HG02588 (cell line): ENCODE results near the gene SESN2.

Experiments used
- ATAC-seq: cut with Tn5 transposase; IDR thresholded peaks from one replicate; pipeline ENCODE4 v1.9.1; 2021; ENCODE audit warnings: mild to moderate bottlenecking, moderate library complexity; ENCODE audit not compliant: unreplicated experiment

Gene SESN2

DNA sequence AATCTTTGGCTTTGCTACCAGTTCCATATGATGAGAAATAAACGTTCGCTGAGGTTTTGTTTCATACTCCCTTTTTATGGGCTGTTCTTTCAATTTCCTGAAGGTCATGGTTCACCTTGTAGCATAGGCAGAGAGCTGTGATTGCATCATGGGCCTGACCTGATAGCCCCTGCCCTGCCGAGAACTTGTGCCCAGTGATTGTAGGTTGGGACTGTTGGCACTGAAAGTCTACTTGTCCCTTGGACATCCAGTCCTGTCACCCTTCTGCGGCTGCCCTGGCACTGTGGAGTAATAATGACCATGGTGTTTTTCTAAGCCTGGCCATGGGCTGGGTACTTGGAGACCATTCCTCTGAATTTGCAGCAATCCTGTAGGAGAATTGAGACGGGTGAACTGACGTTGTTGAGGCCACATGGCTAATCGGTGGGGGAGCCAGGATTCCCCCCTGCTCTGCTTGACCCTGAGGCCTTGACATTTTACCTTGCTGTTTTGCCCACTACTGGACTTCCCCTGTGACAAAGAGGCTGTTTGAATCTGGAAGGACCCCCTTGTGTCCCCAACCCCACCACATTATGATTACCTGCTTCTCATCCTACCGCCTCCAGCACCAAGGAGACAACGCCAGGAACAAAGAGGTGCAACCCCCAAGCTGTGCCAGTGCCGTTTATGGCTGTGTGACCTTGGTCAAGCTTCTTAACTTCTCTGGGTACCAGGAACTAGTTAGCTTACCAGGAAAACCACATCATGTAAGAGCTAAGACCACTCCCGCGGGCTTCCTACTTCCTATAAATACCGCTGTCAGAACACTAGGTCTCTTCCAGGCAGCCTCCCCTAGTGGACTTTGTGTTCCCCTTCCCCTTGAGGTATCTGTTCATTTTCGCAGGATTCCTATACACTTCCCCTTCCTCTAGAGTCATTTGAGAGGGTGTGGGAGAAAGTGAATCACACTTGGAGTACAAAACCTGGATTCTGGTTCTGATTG, 23.4 kb downstream of the SESN2 start:
- ATAC-seq = no peak

DNA sequence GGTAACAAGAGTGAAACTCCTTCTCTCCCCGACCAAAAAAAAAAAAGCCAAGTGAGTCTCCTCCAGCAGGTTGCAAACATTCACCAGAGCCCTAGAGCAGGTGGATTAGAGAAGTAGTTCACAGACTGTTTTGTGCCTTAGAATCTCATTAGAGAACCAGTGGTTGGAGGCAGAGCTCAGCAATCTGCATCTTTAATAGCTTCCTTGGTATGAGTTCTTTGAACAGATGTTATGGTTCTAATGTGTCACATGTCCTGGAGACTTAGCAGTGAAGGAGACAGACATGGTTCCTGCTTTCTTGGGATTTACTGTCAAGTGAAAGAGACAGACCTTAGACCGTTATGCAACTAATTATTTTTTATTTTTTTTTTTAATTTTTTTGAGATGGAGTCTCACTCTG, 26.8 kb downstream of the SESN2 start:
- ATAC-seq = no peak

DNA sequence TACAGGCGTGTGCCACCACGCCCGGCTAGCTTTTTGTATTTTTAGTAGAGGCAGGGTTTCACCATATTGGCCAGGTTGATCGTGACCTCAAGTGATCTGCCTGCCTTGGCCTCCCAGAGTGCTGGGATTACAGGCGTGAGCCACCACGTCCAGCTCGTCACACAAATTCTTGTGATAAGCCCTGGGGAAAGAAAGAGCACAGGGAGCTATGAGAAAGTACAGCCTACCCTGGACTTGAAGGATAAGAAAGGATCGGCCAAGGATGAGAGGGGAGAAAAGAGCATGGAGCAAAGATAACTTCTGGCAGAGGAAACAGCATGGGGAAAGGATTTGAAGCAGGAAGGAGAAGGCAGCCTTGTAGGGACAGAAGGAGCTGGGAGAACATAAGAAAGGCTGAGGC, 29.2 kb downstream of the SESN2 start:
- ATAC-seq = no peak

DNA sequence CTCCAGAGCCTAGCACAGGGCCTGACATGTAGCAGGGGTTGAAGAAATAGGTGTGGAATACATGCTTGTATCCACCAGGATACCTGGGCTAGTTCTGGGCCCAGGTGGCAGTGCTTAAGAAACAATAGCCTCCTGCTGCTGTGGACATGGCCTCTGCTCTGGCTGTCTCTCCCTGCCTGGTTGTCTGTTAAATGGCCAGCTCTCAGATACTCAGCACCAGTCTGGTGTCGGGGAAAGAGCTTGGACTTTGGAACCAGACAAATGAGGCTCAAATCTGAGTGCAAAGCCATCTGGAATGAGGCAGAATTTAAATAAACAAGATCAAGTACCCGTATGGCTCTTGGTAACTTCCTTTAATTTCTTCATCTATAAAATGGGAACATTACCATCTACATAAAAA, 31.5 kb downstream of the SESN2 start:
- ATAC-seq = no peak

DNA sequence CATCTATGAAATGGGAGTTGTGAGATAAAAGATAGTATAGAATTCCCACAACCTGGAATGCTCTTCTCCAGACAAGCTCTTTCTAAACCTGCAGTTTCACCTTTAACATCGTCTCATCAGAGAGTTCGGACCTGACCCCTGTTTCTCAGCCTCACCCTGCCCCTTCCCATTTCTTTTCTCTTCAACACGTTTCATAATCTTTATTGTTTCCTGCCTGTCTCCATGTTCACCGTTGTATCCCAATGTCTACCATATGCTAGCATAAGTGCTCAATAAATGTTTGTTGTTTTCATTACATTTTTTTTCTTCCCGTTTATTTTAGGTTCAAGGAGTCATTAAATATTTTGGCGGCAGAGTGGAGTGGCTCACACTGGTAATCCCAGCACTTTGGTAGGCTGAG, 32.4 kb downstream of the SESN2 start:
- no peak for ATAC-seq

DNA sequence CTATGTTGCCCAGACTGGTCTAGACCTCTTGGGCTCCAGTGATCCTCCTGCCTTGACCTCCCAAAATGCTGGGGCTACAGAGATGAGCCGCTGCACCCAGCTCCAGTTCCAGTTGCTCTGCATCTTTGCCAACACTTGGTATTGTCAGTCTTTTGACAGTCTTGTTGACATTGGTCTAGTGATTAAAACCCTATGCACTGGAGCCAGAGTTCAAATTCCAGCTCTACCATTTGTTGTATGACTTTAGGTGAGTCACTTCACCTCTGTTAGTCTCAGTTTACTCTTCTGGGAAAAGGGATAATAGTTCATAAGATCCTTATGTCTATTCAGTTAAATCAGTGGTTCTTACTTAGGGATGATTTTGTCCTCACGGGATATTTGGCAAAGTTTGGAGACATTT, 36.6 kb downstream of the SESN2 start:
- no peak for ATAC-seq

DNA sequence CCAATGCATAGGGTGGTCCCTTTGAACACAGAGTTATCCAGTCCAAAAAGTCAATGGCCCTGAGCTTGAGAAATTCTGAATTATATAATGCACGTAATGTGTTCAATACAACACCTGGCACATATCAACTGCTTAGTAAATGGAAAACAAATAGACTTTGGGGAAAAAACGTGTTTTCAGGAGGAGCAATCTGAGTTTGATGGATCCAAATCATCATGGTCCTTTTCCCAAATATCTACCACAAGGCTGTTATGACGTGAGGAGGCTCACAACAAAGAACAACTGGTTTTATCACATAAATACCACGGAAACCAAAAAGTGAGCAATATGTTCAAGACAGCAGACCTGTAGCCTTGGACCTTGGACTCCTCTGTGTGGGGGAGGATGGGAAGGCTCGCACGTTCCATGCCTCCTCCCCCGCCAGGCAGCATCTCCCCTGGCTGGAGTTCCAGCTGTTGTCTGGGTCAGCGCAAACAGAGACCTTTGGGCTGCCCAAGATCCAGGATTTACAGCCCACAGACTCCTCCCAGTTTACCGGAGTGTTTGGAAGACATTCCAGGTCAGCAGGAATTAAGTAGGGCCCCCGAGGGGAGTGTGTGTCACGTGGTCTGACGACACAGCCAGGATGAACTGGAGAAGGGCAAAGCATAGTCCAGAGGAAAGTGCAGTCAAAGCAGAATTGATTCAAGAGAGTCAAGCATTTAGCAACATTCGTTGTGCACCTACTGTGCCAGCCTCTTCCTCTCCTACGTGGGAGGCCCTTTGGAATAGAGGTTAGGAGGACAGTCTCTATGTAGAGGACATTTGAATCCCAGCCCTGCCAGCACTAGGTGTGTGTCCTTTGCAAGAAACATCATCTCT, 37.3 kb downstream of the SESN2 start:
- ATAC-seq = no peak

DNA sequence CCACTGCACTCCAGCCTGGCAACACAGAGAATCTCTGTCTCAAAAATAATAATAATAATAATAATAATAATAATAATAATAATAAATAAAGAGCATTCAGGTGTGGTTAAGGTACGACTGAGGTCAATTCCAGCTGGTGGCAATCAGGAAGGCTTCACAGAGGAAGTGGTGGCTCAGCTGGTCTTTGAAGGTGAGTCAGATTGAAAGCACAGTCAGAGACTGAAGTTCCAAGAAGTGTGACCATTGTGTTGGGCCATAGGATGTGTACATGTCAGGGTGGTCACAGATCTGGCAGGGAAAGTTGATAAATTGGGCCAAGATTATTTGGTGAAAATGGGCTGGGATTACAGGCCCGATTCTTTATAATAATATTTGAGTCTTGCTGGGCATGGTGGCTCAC, 38.5 kb downstream of the SESN2 start:
- no peak for ATAC-seq

DNA sequence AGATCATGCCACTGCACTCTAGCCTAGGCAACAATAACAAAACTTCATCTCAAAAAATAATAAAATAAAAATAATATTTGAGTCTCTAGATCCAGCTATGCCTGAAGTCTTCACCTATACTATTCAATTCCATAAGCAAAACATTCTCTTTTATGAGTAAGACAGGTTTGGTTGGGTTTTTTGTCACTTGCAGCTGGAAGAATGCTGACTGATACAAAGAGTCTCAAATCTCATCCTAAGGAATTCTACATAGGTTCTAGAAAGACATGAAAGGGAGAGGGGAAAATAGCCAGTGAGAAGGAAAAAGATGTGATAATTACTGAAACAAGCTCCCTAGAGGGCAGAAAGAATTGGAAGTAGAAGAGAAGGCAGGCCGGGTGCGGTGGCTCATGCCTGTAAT, 39.1 kb downstream of the SESN2 start:
- no peak for ATAC-seq

DNA sequence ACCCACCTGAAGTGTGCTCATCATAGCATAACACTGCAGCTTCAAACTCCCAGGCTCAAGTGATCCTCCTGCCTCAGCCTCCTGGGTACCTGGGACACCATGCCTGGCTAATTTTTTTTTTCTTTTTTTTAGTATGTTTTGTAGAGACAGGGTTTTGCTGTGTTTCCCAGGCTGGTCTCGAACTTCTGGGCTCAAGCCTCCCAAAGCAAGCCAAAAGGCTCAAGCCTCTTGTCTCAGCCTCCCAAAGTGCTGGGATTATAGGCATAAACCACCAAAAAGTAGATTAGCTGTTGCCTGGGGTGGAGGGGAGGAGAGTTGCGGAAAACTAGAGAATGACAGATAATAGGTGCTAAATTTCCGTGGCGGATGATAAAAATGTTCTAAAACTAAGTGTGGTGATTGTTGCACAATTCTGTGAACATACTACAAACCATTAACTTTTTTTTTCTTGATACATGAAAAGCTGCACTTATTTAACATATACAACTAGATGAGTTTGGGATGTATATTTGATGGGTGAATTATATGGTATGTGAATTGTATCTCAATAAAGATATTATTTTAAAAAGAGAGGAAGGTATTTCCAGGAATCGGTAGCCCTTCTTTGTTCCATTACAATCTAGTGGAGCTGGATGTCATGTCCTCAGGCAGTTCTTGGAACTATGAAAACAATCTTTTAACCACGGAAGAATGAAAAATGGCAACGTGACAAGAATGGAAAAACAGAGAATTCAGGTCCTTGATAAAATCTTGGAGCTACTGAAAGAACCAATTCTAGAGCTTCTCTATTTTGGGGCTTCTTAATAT, 42.3 kb downstream of the SESN2 start:
- ATAC-seq = no peak

DNA sequence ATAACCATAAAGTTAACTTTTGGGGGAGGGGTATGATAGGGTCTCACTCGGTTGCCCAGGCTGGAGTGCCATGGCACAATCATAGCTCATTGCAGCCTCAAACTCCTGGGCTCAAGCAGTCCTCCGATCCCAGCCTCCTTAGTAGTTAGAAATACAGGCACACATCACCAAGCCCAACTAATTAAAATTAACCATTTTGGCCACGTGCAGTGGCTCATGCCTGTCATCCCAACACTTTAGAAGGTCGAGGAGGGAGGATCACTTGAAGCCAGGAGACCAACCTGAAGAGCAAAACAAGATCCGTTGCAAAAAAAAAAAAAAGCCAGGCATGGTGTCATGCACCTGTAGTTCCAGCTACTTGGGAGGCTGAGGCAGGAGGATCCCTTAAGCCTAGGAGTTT, 42.9 kb downstream of the SESN2 start:
- no peak for ATAC-seq

DNA sequence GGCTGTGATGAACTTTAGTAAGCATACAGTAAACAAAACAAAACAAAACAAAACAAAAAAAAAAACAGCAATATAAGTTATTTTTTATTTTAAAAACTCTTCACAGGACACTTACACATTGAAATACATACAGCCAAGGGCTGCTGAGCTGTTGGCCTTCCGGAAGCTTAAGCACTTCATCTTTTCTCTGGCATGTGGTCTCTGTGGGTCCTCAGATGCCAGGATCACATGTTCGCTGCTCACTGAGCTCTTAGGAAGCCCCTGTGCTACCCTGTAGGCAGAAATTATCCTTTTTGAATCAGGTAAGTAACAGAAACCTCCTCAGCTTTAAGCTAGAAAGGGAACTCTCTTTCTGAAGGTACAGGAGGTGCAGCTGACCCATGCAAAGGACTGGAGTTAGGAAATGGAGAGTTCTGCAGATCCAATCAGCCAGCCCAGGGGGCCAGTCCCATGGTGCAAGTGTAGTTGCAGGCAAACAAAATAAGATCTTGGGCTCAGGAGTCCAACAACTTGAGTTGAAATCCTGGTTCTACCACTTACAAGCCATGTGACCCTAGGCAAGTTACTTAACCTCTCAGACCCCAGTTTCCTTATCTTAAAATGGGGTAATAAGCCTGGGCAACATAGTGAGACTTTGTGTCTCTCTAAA, 47.1 kb downstream of the SESN2 start:
- no peak for ATAC-seq

DNA sequence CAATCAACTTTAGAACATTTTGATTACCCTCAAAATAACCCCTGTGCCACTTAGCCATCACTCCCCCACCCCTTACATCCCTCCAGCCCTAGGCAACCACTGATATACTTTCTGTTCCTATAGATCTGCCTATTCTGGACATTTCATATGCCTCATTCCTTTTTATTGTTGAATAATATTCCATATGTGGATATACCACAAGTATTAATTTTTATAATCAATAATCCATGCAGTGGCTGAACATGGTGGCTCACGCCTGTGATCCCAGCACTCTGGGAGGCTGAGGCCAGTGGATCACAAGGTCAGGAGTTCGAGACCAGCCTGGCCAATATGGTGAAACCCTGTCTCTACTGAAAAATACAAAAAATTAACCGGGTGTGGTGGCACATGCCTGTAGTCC, 49.4 kb downstream of the SESN2 start:
- no peak for ATAC-seq

DNA sequence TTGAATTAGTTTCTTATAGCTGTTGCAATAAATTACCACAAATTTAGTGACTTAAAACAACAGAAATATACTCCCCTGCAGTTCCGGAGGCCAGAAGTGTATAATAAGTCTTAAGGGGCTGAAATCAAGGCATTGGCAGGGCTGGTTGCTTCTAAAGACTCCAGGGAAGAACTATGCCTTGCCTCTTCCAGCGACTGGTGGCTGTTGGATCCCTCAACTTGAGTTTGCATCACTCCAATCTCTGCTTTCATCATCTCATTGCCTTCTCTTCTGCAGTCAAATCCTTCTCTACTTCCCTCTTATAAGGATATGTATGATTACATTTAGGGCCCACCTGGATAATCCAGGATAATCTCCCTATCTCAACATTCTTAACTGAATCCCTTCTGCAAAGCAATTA, 50.4 kb downstream of the SESN2 start:
- ATAC-seq = no peak

DNA sequence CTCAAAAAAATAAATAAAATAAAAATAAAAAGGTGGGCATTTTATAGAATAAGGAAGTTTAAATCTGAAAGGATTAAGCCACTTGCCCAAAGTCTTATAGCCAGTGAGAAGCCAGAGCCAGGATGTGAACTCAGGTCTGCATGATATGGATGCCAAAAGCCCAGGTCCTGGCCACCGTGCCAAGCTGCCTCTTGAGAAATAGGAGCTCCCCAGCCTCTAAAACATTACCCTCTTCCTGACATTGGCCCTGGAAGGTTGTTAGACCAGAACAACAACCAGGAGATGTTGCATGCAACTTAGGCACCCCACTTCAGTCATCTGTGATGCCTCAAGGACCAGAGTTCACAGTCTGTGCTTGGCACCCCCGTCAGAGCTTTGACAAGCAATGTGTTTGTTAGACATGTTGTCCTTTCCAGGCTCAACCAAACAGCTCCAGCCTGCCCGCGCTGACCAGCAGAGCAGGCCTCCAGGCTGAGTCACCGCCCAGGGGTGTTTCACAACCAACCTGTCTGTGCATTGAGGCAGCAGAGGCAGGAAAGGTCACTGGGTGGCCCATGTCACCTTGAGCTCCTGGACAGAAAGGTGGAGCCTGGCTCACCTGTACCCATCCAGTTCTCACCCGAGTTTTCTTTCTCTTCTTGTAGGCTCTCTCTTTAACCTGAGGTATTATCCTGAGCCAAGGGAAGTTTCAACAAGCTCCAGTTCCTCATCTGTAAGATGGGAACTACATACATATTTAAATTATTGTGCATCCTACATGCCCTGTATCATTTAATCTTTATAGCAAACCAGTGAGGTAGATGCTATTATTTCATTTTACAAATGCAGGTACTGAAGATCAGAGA, 54.6 kb downstream of the SESN2 start:
- ATAC-seq = no peak

DNA sequence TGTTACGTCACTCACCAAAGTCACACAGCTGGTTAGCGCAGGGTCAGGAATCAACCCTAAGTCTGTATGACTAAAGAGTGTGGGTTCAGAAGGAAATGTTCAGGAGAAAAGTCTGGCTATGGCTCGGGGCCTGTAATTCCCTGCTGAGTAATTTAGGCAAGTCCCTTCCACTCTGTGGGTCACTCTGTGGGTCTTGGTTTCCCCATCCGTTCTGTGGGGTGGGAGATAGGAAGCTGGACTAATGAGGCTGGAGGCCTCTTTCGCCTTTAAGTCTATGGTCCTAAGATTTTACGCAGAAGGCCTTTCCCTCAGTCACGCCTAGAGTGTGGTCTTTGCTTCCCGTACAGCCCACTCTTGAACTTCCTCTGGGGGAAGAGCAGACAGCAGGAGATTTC, 55.2 kb downstream of the SESN2 start:
- no peak for ATAC-seq

DNA sequence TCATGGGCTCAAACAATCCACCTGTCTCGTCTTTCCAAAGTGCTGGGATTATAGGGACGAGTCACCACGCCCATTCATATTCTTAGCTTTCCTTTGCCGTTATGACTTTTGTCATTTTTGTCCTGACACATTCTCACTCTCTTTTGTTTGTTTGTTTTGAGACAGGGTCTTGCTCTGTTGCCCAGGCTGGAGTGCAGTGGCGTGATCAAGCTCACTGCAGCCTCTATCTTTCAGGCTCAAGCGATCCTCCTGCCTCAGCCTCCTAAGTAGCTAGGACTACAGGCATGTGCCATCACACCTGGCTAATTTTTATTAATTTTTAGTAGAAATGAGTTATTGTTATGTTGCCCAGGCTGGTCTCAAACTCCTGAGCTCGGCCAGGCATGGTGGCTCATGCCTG, 57.7 kb downstream of the SESN2 start:
- ATAC-seq = no peak

DNA sequence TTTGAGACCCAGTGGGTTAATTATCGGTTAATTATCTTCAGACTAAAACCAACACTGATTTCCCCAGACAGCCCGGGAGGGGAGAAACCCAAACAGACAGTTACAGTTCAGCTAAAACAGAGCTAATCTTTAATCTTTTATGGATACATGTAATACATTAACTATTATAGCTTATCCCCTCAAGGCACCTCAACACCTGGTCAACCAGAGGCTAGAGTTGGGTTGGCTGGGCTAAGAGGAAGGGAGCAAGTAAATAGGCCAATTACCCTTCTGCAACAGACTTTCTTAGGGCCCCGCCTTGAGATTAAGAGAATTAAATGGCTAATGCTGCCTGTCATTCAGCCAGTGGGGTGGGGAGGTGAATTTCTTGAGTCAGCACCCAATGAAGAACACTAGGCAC, 62.9 kb downstream of the SESN2 start:
- no peak for ATAC-seq

DNA sequence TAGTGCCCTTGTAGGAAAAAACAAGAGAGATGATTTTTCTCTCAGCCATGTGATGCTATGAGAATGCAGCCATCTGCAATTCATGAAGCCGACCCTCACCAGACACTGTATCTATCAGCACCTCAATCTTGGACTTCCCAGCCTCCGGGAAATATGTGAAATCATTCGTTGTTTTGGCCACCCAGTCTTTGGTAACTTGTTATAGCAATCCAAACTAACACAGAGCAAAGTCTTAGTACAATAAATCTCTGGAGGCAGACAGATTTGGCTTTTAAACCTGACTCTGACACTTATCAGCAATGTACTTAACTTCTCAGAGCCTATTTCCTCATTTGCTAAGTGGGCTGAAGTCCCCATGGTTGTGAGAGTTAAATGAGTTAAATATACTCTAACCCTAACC, 64.4 kb downstream of the SESN2 start:
- ATAC-seq = no peak

DNA sequence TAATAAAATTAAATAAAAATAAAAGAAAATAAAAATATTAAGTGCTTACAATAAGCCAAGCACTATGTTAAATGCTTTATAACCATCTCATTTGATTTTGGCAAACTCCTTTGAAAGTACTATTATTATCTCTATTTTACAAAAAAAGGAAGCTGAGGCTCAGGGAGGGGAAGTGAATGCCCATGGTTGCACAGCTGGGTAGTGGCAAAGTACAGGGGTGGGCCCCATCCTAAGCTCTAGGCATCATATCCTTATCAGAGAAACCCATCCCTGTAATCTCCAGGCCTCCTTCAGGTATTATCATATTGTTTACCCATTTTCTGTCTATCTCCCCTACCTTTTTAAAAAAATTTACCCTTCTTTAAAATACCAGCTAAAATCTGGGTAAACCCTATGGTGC, 67.2 kb downstream of the SESN2 start:
- no peak for ATAC-seq
